22Rv1 (cell line): ENCODE measurements around the gene COMMD3.

Experiments
- CTCF ChIP-seq: fragments of 450-650 bp; IDR thresholded peaks from 2 replicates; pipeline ENCODE4 v1.5.1; 2017; ENCODE audit warnings: mild to moderate bottlenecking
- ZFX ChIP-seq: fragments of 450-650 bp; IDR thresholded peaks from 2 replicates; pipeline ENCODE4 v1.6.1; 2017; ENCODE audit warnings: antibody characterized with exemption, borderline replicate concordance

DNA sequence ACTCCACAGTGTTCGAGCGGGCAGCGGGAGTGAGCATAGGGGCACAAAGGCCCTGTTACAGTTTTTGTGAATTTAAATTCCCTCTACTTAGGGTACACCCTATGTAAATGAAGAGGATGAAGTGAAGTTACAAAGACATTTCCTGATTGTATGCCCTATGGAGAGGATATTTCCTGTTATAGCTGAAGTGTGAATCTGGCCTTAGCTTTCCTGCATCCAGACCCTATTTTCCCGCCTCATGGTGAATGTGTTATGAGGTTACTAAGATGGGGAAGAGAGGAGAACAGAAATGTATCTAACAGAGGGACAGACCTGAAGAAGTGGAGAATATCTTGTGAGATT is 37.8 kb upstream of the COMMD3 start:
- TF ChIP-seq CTCF (no peak), ZFX (no peak)
